PC-3 (cell line): Measurements from ENCODE around the gene NEK1.

Source experiments
- EZH2 ChIP-seq: fragments of 300-600 bp; sonication (generic); IDR thresholded peaks from one replicate; pipeline ENCODE4 v1.6.1; 2017; ENCODE audit warnings: antibody characterized with exemption, mild to moderate bottlenecking, low read length; ENCODE audit not compliant: unreplicated experiment
- EZH2phosphoT487 ChIP-seq: fragments of 300-600 bp; sonication (generic); IDR thresholded peaks from 2 replicates; pipeline ENCODE4 v1.6.1; 2018; ENCODE audit warnings: mild to moderate bottlenecking, antibody characterized with exemption, low read length, borderline replicate concordance
- TF ChIP-seq, protein P1 (sequence below): fragments of 300-600 bp; sonication (generic); conservative IDR thresholded peaks from 2 replicates; pipeline ENCODE4 v1.5.1; 2017; ENCODE audit warnings: antibody characterized with exemption, low read depth, mild to moderate bottlenecking, low read length

DNA sequence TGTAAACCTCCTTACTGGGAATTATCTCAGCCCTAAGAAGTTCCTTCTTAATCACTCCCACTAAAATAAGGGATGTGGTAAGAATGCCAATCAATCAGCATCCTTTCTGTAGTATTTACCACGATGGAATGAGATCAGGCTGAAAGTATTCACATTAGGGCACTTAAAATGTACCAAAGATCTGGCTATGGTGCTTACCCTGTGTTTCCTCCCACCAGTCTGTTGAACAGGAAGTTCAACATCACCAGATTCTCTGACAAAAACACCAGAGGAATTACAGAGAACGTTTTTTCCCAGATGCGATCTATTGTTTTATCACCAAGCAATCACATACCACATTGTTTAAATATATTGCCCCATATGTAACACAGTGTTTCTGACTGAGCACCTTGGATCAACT is 5.9 kb upstream of the NEK1 start:
- TF ChIP-seq, protein P1, sequence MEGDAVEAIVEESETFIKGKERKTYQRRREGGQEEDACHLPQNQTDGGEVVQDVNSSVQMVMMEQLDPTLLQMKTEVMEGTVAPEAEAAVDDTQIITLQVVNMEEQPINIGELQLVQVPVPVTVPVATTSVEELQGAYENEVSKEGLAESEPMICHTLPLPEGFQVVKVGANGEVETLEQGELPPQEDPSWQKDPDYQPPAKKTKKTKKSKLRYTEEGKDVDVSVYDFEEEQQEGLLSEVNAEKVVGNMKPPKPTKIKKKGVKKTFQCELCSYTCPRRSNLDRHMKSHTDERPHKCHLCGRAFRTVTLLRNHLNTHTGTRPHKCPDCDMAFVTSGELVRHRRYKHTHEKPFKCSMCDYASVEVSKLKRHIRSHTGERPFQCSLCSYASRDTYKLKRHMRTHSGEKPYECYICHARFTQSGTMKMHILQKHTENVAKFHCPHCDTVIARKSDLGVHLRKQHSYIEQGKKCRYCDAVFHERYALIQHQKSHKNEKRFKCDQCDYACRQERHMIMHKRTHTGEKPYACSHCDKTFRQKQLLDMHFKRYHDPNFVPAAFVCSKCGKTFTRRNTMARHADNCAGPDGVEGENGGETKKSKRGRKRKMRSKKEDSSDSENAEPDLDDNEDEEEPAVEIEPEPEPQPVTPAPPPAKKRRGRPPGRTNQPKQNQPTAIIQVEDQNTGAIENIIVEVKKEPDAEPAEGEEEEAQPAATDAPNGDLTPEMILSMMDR: no peak
- TF ChIP-seq EZH2 (no peak), EZH2phosphoT487 (no peak)
